Stimulated activated naive CD8-positive, alpha-beta T cell treated with anti-CD3 and anti-CD28 coated beads, Interleukin-15, Interleukin-2, amounts not matched to agents 100 U/mL and 50 U/mL, for 24 hours (primary cell): ENCODE data around the gene FYCO1.

Experiments used
- ATAC-seq: fragments of 150-1000 bp; cut with Tn5 transposase; one replicate; pipeline ENCODE4 v1.10.0; 2021
- DNase-seq: peaks from one replicate; pipeline ENCODE4 v3.0.0; 2021

FYCO1 gene

DNA sequence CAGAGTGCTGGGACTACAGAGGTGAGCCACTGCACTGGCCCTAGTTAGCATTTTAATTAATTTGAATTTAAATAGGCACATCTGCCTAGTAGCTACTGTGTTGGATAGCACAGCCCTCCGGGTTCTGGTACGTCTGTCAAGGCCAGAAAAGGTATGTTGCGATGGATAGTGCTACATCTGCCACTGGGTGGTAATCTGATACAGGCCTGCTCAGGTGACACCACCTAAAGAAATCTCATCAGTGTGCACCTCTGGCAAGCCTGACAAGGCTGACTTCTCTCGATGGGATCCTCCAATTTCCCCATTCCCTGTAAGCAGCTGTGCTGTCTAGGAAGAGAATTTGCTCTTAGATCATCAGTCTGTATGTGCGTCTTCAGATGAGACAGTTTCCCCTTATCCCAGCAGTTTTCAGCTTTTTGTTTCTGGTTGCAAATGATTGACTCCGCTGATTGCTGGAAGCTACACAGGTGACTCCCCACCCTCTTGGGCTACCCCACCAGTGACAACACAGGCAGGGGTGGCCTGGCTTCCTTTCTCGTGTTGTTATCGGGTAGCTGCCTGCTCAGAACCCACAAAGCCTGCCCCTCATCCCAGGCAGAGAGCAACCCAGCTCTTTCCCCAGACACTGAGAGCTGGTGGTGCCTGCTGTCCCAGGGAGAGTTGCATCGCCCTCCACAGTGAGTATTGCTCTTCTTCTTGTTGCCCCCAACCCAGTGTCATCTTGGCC, 109.5 kb downstream of the FYCO1 start, which contains the start of gene CCR9:
TSS of gene CCR9 (plus strand) at position 565 of the 727 bp plus-strand sequence. CDS start 8,391 bp downstream, outside the sequence.
- no peak for ATAC-seq
- no peak for DNase-seq

GRCh38 chr3:45884368-45885201, 111.0 kb downstream of the FYCO1 start:
- ATAC-seq (no peak), DNase-seq (peak; percentile 20)

- DNase-seq (peak; percentile 39), ATAC-seq (peak; percentile 98)
Measured at GRCh38 chr3:45881078-45882022, 114.3 kb downstream of the FYCO1 start.

- ATAC-seq (peak; percentile 13), DNase-seq (no peak)
Measured at GRCh38 chr3:45880725-45881077, 114.9 kb downstream of the FYCO1 start.

- no peak for DNase-seq
- no peak for ATAC-seq
Measured at GRCh38 chr3:45878124-45878523, 117.5 kb downstream of the FYCO1 start.

DNA sequence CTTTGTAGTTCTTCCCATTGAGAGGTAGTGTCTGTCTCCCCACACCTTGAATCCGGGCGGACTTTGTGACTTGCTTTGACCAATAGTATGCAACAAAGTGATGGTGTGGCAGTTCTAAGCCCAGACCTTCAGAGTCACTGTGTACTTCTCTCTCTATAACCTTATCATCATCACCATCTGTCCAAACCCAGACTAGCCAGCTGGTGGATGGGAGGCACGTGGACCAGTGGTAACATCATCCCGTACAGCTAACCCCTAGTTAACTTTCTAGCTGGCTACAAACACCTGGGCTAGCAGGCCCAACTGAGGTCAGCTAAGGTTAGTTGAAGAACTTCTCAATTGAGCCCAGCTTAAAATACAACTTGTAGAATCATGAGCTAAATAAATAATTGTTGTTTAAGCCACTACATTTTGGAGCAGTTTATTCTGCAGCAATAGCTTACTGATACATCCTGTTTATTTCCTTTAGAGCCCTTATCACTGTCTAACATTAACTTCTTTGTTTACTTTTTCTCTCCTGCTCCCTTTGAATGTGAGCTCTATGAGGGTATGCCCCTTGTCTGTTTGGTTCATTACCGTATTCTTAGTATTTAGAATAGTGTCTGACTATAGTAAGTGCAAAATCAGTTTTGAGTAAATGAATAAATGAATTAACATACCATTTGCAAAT, 120.8 kb downstream of the FYCO1 start:
- ATAC-seq (no peak), DNase-seq (no peak)

- no peak for ATAC-seq
- no peak for DNase-seq
Measured at GRCh38 chr3:45873638-45874037, 122.0 kb downstream of the FYCO1 start.

DNA sequence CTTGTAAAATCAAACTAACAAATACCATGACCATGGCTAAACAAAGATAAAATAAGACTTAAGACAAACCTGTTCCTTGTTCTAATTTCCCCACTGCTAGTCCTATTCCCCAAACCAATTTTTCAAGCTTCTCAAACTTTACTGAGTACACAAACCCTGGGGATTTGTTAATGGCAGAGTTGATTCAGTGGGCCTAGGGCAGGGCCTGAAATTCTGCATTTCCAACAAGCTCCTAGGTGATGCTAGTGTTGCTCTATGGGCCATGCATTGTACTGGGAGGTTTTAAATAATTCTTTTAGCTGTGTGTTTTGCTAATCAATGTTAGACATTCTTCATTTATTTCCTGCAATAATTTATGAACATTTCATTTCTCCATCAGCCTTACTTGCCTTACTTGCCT, 122.6 kb downstream of the FYCO1 start:
- no peak for ATAC-seq
- no peak for DNase-seq

- no peak for DNase-seq
- no peak for ATAC-seq
Measured at GRCh38 chr3:45872569-45872968, 123.1 kb downstream of the FYCO1 start.

GRCh38 chr3:45871780-45872179, 123.8 kb downstream of the FYCO1 start:
- ATAC-seq, result no peak
- no peak for DNase-seq

- DNase-seq, result peak; percentile 45
- peak; percentile 94 for ATAC-seq
Measured at GRCh38 chr3:45870099-45870498, 125.5 kb downstream of the FYCO1 start.

DNA sequence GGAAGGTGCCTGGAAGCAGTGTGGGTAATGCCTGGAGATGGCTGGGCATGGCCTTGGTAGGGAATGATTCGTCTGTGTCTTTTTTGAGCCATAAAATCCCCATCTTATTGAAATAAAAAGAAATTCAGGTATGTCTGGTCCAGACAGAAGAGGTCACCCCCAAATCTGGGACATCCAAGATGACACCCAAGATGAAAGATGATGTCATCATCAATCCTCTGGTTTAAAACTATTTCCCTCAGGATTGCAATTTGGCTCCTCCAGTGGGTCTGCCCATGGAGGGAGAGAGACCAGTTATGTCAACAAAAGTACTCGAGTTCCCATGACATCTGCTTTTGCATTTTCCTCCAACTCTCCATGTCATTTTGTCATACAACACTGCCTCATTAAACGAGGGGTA, 126.0 kb downstream of the FYCO1 start:
- ATAC-seq (no peak), DNase-seq (no peak)

DNA sequence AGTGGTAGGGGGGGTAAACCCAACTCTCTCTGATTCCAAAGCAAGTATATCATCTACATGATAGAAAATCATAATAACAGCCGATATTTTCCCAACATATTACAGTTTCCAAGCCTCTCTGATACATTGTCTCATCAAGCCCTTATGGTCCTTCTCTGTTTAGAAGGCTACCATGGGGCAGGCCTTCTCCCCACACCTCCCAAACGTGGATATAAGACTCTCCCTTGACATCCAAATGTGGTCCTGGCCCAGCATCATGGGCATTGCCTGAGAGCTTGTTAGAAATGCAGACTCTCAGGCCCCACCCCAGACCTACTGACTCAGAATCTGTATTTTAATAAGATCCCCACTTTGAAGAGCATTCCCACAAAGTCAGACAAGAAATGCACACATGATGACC, 127.0 kb downstream of the FYCO1 start:
- ATAC-seq (no peak), DNase-seq (no peak)

DNA sequence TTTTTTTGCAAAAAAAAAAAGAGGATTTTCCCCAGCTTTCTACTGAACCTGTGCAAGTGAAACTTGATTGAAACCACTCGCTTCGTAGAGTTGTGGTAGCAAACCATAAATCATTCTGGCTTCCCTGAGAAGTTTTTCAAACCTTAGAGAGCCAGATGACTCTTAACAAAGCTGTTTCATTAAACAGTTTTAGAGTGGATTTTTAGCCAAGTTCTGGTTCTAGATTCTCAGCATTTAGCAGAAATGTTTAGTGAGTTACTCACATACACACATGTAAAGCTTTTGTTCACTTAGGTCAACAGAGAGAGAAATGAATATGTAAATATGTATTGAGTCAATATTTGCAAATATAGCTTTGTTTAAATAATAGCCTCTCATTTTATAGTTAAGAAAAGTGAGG, 127.4 kb downstream of the FYCO1 start:
- no peak for ATAC-seq
- DNase-seq, result no peak
